Osteocyte (in vitro differentiated cells): ENCODE data around the gene DRD5. TPM values are rescaled to one million over a fixed set of nuclear protein-coding genes. Genes with fewer than 3 reads are reported as not detected.
A peak's percentile ranks its signal among the peaks of the same experiment; 100 is the strongest.

Experiments used
- DNase-seq: peaks from one replicate; pipeline ENCODE4 v3.0.0; 2021; ENCODE audit warnings: mixed read lengths; ENCODE audit not compliant: unreplicated experiment; ENCODE audit errors: extremely low spot score
- H3K27ac Mint-ChIP-seq: one replicate; pipeline ENCODE4 v1.8.0; 2021; ENCODE audit warnings: mild to moderate bottlenecking, mixed read lengths; ENCODE audit not compliant: unreplicated experiment
- H3K27me3 Mint-ChIP-seq: one replicate; pipeline ENCODE4 v1.8.0; 2021; ENCODE audit warnings: mixed read lengths; ENCODE audit not compliant: unreplicated experiment
- H3K36me3 Mint-ChIP-seq: one replicate; pipeline ENCODE4 v1.8.0; 2021; ENCODE audit warnings: mixed read lengths; ENCODE audit not compliant: unreplicated experiment
- H3K4me1 Mint-ChIP-seq: one replicate; pipeline ENCODE4 v1.8.0; 2021; ENCODE audit warnings: mixed read lengths; ENCODE audit not compliant: unreplicated experiment
- H3K4me3 Mint-ChIP-seq: one replicate; pipeline ENCODE4 v1.8.0; 2021; ENCODE audit warnings: mild to moderate bottlenecking, moderate library complexity, mixed read lengths; ENCODE audit not compliant: unreplicated experiment
- H3K9me3 Mint-ChIP-seq: one replicate; pipeline ENCODE4 v1.8.0; 2021; ENCODE audit warnings: mixed read lengths; ENCODE audit not compliant: unreplicated experiment
- CTCF ChIP-seq: fragments of 200-600 bp; sonication (generic); IDR thresholded peaks from 2 replicates; pipeline ENCODE4 v1.5.0; 2021; ENCODE audit warnings: antibody characterized with exemption, mild to moderate bottlenecking, moderate library complexity
- total RNA-seq: library from RNA; stranded (reverse); gene quantifications from 2 replicates; pipeline ENCODE4 v1.2.1, GENCODE V29; 2021

Gene DRD5
- total RNA-seq, 1 donor from 2014 or later = not detected

- no peak for TF ChIP-seq CTCF
- Mint-ChIP-seq H3K9me3 (no peaks in the 10 kb centered on the region), H3K4me3 (no peak overlapping the region), H3K36me3 (no peaks in the 10 kb centered on the region), H3K27me3 (no peaks in the 10 kb centered on the region), H3K27ac (no peak overlapping the region), H3K4me1 (no peaks in the 10 kb centered on the region)
- DNase-seq = no peak
These were observed 22.7 kb upstream of the DRD5 start for GRCh38 chr4:9758641-9759317.

- Mint-ChIP-seq H3K36me3 (no peaks in the 10 kb centered on the region), H3K4me3 (no peak overlapping the region), H3K27me3 (no peaks in the 10 kb centered on the region), H3K27ac (no peak overlapping the region), H3K4me1 (no peaks in the 10 kb centered on the region), H3K9me3 (no peaks in the 10 kb centered on the region)
- no peak for DNase-seq
- TF ChIP-seq CTCF = peak; percentile 71
These were observed 18.5 kb upstream of the DRD5 start for GRCh38 chr4:9762823-9763475.

- Mint-ChIP-seq H3K36me3 (no peaks in the 10 kb centered on the region), H3K4me1 (no peaks in the 10 kb centered on the region), H3K27ac (no peak overlapping the region), H3K27me3 (peaks cover 3% of the 10 kb centered on the region), H3K9me3 (no peaks in the 10 kb centered on the region), H3K4me3 (no peak overlapping the region)
- DNase-seq = no peak
- no peak for TF ChIP-seq CTCF
These were observed 17.2 kb upstream of the DRD5 start for GRCh38 chr4:9764155-9764696.

- DNase-seq = no peak
- Mint-ChIP-seq H3K36me3 (no peaks in the 10 kb centered on the region), H3K27me3 (peaks cover 3% of the 10 kb centered on the region), H3K4me3 (no peak overlapping the region), H3K4me1 (no peaks in the 10 kb centered on the region), H3K9me3 (no peaks in the 10 kb centered on the region), H3K27ac (no peak overlapping the region)
- peak; percentile 19 for TF ChIP-seq CTCF
These were observed 16.3 kb upstream of the DRD5 start for GRCh38 chr4:9765091-9765490.

- H3K4me3 Mint-ChIP-seq = no peak overlapping the region
- H3K9me3 Mint-ChIP-seq = no peaks in the 10 kb centered on the region
- TF ChIP-seq CTCF = no peak
- no peaks in the 10 kb centered on the region for H3K4me1 Mint-ChIP-seq
- no peak for DNase-seq
- peaks cover 4% of the 10 kb centered on the region for H3K27me3 Mint-ChIP-seq
- H3K36me3 Mint-ChIP-seq = no peaks in the 10 kb centered on the region
- no peak overlapping the region for H3K27ac Mint-ChIP-seq
These were observed 12.1 kb upstream of the DRD5 start for GRCh38 chr4:9769321-9769720.
